DMS114 treated with DMSO at 0.1 percent for 48 hours (cell line): ENCODE results near the gene JKAMP.
A peak's percentile ranks its signal among the peaks of the same experiment; 100 is the strongest.
"Not testable (repeated sequence)": the region's sequence is repeated elsewhere in the genome, so short reads cannot be mapped to it uniquely, and the experiment has no call there.

Source experiments
- DNase-seq: peaks from one replicate; lab custom pipeline; 2025; ENCODE audit not compliant: unreplicated experiment; lab: John Stamatoyannopoulos, UW

The JKAMP gene

GRCh38 chr14:59483819-59484638 is at the start of gene JKAMP, which contains the start of gene L3HYPDH:
TSS of gene JKAMP (plus strand) at chr14:59484517. CDS start at chr14:59484590, 73 bp downstream.
TSS of gene L3HYPDH (minus strand) at chr14:59484408. CDS start at chr14:59484316, 92 bp downstream.
- DNase-seq, result peak; percentile 84

- DNase-seq, result no peak
Observed at GRCh38 chr14:59435101-59435500, 49.2 kb upstream of the JKAMP start.

- no peak for DNase-seq
Observed at GRCh38 chr14:59435987-59436386, 48.3 kb upstream of the JKAMP start.

GRCh38 chr14:59438195-59438647 is 46.1 kb upstream of the JKAMP start:
- DNase-seq, result no peak

- DNase-seq, result no peak
Observed at GRCh38 chr14:59439256-59439965, 44.9 kb upstream of the JKAMP start.

- DNase-seq, result not testable (repeated sequence)
Observed at GRCh38 chr14:59448673-59449072, 35.6 kb upstream of the JKAMP start.

GRCh38 chr14:59450716-59451115 is 33.6 kb upstream of the JKAMP start:
- DNase-seq, result no peak

GRCh38 chr14:59451849-59452248 is 32.5 kb upstream of the JKAMP start:
- no peak for DNase-seq

GRCh38 chr14:59454139-59454538 is 30.2 kb upstream of the JKAMP start:
- no peak for DNase-seq

GRCh38 chr14:59455411-59455810 is 28.9 kb upstream of the JKAMP start:
- no peak for DNase-seq

- DNase-seq, result no peak
Observed at GRCh38 chr14:59458486-59458885, 25.8 kb upstream of the JKAMP start.

GRCh38 chr14:59460378-59460777 is 23.9 kb upstream of the JKAMP start:
- no peak for DNase-seq

GRCh38 chr14:59461891-59462290 is 22.4 kb upstream of the JKAMP start:
- DNase-seq, result no peak

GRCh38 chr14:59463787-59464485 is 20.4 kb upstream of the JKAMP start:
- no peak for DNase-seq

GRCh38 chr14:59464486-59465315 is 19.6 kb upstream of the JKAMP start:
- DNase-seq, result no peak

GRCh38 chr14:59465316-59466135 is 18.8 kb upstream of the JKAMP start, which contains the start of gene GPR135:
TSS of gene GPR135 (minus strand) at chr14:59465380. CDS start at chr14:59465226, 154 bp downstream.
- no peak for DNase-seq

- DNase-seq, result no peak
Observed at GRCh38 chr14:59474172-59474571, 10.1 kb upstream of the JKAMP start.

- no peak for DNase-seq
Observed at GRCh38 chr14:59475709-59476108, 8.6 kb upstream of the JKAMP start.

GRCh38 chr14:59478540-59478939 is 5.8 kb upstream of the JKAMP start:
- no peak for DNase-seq

- no peak for DNase-seq
Observed at GRCh38 chr14:59480166-59480565, 4.2 kb upstream of the JKAMP start.
